ENCODE results near the gene BRICD5.

GRCh38 chr16:2197765-2198164 lies 12.9 kb downstream of the BRICD5 start:
- TF ChIP-seq, protein P1, sequence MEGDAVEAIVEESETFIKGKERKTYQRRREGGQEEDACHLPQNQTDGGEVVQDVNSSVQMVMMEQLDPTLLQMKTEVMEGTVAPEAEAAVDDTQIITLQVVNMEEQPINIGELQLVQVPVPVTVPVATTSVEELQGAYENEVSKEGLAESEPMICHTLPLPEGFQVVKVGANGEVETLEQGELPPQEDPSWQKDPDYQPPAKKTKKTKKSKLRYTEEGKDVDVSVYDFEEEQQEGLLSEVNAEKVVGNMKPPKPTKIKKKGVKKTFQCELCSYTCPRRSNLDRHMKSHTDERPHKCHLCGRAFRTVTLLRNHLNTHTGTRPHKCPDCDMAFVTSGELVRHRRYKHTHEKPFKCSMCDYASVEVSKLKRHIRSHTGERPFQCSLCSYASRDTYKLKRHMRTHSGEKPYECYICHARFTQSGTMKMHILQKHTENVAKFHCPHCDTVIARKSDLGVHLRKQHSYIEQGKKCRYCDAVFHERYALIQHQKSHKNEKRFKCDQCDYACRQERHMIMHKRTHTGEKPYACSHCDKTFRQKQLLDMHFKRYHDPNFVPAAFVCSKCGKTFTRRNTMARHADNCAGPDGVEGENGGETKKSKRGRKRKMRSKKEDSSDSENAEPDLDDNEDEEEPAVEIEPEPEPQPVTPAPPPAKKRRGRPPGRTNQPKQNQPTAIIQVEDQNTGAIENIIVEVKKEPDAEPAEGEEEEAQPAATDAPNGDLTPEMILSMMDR (IDR thresholded peaks at IDR 0.05), result no peak
- no peak for TF ChIP-seq ZFX (IDR thresholded peaks at IDR 0.05; ENCODE audit: borderline replicate concordance)
